ENCODE results near the gene ARHGAP24. TPM values are rescaled to one million over a fixed set of nuclear protein-coding genes. Genes with fewer than 3 reads are reported as not detected.

Gene ARHGAP24
- total RNA-seq, 1 experiment from 2014 or later = 17.4 TPM

DNA sequence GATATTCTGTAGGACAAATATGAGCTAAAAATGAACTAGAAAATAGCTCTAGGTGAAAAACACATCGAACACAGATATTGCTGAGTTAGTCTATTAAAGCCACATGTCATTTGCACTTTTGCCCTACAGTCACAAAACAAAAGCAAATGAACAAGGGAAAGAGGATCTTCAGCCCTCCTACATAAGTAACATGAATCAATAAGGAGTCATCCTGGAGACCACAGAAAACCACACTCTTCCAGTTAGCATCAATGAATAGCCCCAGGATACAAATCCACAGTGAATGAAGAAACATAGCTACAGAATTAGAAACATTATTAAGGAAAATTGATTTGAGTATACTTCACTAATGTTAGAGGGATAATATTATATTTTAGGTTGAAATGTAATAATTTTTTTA is 573.5 kb downstream of the ARHGAP24 start:
- H3K36me3 ChIP-seq (ENCODE audit: control insufficient read depth, insufficient read depth, low read length) = no peaks in the 10 kb centered on the region
- DNase-seq (ENCODE audit: low read depth, low spot score) (no peak), ATAC-seq (no peak)
- H3K9me3 ChIP-seq (ENCODE audit: control insufficient read depth, insufficient read depth, low read depth, low read length) = no peaks in the 10 kb centered on the region
- no TSS peak for BruUV-seq (replicated peaks)
- no peaks in the 10 kb centered on the region for H3K4me1 ChIP-seq (ENCODE audit: control insufficient read depth, insufficient read depth, low read length)
- no peak overlapping the region for H3K27ac ChIP-seq (ENCODE audit: low read length)
- H3K27me3 ChIP-seq (ENCODE audit: control insufficient read depth, insufficient read depth, low read length) = no peaks in the 10 kb centered on the region; the same call in 1 of the 2 replicates
- in situ Hi-C loops (cut with HindIII; ENCODE audit: low pct_unique_long_range_greater_than_20kb, low sequenced_read_pairs) (no loop called here), intact Hi-C loops (cut with micrococcal nuclease; ENCODE audit: unreplicated experiment) (no loop called here)
- ChIA-PET CTCF (no interaction called here), POLR2A (no interaction called here)
- TF ChIP-seq SIN3A (IDR thresholded peaks at IDR 0.05; ENCODE audit: borderline replicate concordance, insufficient read depth, low read depth, low read length) (no peak), POLR2AphosphoS5 (IDR thresholded peaks at IDR 0.05; ENCODE audit: low read depth, low read length) (no peak), TCF7L2 (IDR thresholded peaks at IDR 0.05; ENCODE audit: low read depth, low read length) (no peak)
- TF ChIP-seq, protein P1, sequence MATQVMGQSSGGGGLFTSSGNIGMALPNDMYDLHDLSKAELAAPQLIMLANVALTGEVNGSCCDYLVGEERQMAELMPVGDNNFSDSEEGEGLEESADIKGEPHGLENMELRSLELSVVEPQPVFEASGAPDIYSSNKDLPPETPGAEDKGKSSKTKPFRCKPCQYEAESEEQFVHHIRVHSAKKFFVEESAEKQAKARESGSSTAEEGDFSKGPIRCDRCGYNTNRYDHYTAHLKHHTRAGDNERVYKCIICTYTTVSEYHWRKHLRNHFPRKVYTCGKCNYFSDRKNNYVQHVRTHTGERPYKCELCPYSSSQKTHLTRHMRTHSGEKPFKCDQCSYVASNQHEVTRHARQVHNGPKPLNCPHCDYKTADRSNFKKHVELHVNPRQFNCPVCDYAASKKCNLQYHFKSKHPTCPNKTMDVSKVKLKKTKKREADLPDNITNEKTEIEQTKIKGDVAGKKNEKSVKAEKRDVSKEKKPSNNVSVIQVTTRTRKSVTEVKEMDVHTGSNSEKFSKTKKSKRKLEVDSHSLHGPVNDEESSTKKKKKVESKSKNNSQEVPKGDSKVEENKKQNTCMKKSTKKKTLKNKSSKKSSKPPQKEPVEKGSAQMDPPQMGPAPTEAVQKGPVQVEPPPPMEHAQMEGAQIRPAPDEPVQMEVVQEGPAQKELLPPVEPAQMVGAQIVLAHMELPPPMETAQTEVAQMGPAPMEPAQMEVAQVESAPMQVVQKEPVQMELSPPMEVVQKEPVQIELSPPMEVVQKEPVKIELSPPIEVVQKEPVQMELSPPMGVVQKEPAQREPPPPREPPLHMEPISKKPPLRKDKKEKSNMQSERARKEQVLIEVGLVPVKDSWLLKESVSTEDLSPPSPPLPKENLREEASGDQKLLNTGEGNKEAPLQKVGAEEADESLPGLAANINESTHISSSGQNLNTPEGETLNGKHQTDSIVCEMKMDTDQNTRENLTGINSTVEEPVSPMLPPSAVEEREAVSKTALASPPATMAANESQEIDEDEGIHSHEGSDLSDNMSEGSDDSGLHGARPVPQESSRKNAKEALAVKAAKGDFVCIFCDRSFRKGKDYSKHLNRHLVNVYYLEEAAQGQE (IDR thresholded peaks at IDR 0.05; ENCODE audit: insufficient read depth in 1 of 2, low read depth in 2 of 2, low read length in 1 of 2) = no peak
- TF ChIP-seq, protein P2, sequence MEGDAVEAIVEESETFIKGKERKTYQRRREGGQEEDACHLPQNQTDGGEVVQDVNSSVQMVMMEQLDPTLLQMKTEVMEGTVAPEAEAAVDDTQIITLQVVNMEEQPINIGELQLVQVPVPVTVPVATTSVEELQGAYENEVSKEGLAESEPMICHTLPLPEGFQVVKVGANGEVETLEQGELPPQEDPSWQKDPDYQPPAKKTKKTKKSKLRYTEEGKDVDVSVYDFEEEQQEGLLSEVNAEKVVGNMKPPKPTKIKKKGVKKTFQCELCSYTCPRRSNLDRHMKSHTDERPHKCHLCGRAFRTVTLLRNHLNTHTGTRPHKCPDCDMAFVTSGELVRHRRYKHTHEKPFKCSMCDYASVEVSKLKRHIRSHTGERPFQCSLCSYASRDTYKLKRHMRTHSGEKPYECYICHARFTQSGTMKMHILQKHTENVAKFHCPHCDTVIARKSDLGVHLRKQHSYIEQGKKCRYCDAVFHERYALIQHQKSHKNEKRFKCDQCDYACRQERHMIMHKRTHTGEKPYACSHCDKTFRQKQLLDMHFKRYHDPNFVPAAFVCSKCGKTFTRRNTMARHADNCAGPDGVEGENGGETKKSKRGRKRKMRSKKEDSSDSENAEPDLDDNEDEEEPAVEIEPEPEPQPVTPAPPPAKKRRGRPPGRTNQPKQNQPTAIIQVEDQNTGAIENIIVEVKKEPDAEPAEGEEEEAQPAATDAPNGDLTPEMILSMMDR (IDR thresholded peaks at IDR 0.05) = no peak
- no peak overlapping the region for H3K4me3 ChIP-seq (ENCODE audit: low read depth in 2 of 2, low read length in 2 of 2)

DNA sequence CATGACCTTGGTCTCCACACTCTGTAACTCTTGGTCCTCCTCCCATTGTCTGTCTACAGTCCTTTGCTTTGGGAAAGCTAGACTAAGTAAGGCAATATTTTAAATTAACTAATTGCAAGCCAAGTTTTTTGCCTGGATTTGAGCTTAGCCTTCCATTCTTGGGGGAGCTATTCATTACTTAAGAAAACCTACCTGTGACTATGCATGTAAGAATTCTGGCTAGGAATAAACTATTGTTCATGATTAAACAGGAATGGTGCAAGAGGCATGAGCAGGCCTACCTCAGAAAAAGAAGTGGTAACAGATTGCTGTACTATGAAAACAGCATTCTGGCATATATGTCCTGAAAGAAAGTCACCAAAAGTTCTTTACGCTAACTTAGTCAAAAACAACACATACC is 575.5 kb downstream of the ARHGAP24 start:
- DNase-seq (ENCODE audit: low read depth, low spot score) = no peak
- H3K27me3 ChIP-seq (ENCODE audit: control insufficient read depth, insufficient read depth, low read length) = peaks cover 2% of the 10 kb centered on the region; the same call in 1 of the 2 replicates
- ATAC-seq = no peak
- TF ChIP-seq POLR2AphosphoS5 (IDR thresholded peaks at IDR 0.05; ENCODE audit: low read depth, low read length) (no peak), SIN3A (IDR thresholded peaks at IDR 0.05; ENCODE audit: borderline replicate concordance, insufficient read depth, low read depth, low read length) (no peak), TCF7L2 (IDR thresholded peaks at IDR 0.05; ENCODE audit: low read depth, low read length) (no peak)
- TF ChIP-seq, protein P2 (IDR thresholded peaks at IDR 0.05) = no peak
- TF ChIP-seq, protein P1 (IDR thresholded peaks at IDR 0.05; ENCODE audit: insufficient read depth in 1 of 2, low read depth in 2 of 2, low read length in 1 of 2) = no peak
- intact Hi-C loops (cut with micrococcal nuclease; ENCODE audit: unreplicated experiment) = no loop called here
- no peak overlapping the region for H3K4me3 ChIP-seq (ENCODE audit: low read depth in 2 of 2, low read length in 2 of 2)
- BruUV-seq (replicated peaks) = no TSS peak
- no peaks in the 10 kb centered on the region for H3K9me3 ChIP-seq (ENCODE audit: control insufficient read depth, insufficient read depth, low read depth, low read length)
- POLR2A ChIA-PET = no interaction called here
- in situ Hi-C loops (cut with HindIII; ENCODE audit: low pct_unique_long_range_greater_than_20kb, low sequenced_read_pairs) = no loop called here
- H3K27ac ChIP-seq (ENCODE audit: low read length) = no peak overlapping the region
- H3K4me1 ChIP-seq (ENCODE audit: control insufficient read depth, insufficient read depth, low read length) = no peaks in the 10 kb centered on the region
- no peaks in the 10 kb centered on the region for H3K36me3 ChIP-seq (ENCODE audit: control insufficient read depth, insufficient read depth, low read length)
- CTCF ChIA-PET = no interaction called here

Small RNA genes lying within 50 kb of the gene (microRNA-seq; reads per million reads assigned to microRNA genes)
- not detected for gene MIR4451 (ENCODE audit: unreplicated experiment)
